HG02588 (cell line): ENCODE measurements around the gene LSAMP.
A peak's percentile ranks its signal among the peaks of the same experiment; 100 is the strongest.

ENCODE experiments used
- ATAC-seq: cut with Tn5 transposase; IDR thresholded peaks from one replicate; pipeline ENCODE4 v1.9.1; 2021; ENCODE audit warnings: mild to moderate bottlenecking, moderate library complexity; ENCODE audit not compliant: unreplicated experiment

LSAMP gene

GRCh38 chr3:116033516-116033915, 411.8 kb downstream of the LSAMP start:
- ATAC-seq = no peak

DNA sequence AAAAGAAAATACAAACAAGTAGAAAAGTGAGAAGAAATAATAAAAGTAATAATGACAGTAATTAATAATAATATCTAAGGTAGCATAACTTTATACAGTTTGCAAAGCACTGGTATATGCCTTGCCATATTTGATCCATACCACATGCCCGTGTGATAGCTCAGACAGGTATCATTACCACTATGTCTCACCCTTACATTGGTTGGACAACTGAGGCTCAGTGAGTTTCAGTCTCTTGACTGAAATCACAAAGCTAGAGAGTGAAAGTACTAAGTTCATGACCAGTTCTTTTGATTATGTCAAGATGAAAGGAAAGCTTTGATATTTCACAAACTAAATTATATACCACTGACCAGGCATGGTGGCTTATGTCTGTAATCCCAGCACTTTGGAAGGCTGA, 413.1 kb downstream of the LSAMP start:
- no peak for ATAC-seq

- no peak for ATAC-seq
These were observed 415.0 kb downstream of the LSAMP start for GRCh38 chr3:116030131-116030850.

DNA sequence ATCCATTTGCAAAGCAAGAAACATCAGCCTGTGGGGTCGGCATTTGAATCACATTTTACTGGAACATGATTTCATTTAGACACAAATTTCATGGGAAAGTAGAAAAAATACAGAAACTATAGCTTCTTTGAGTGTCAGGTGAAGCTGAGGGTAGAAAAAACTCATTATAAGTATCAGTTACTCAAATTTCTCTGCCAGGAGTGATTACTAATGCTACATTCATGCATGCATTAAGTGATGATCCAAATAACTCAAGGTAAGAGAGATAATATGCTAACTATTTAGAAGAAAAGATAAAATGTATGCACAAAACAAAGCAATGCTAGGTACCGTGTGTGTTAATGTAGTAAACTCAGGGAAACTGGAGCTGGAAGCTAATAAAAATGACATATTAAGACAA, 416.0 kb downstream of the LSAMP start:
- no peak for ATAC-seq

GRCh38 chr3:116028157-116028556, 417.1 kb downstream of the LSAMP start:
- ATAC-seq = no peak

- no peak for ATAC-seq
These were observed 424.3 kb downstream of the LSAMP start for GRCh38 chr3:116020989-116021388.

GRCh38 chr3:116020495-116020894, 424.8 kb downstream of the LSAMP start:
- ATAC-seq = peak; percentile 90

DNA sequence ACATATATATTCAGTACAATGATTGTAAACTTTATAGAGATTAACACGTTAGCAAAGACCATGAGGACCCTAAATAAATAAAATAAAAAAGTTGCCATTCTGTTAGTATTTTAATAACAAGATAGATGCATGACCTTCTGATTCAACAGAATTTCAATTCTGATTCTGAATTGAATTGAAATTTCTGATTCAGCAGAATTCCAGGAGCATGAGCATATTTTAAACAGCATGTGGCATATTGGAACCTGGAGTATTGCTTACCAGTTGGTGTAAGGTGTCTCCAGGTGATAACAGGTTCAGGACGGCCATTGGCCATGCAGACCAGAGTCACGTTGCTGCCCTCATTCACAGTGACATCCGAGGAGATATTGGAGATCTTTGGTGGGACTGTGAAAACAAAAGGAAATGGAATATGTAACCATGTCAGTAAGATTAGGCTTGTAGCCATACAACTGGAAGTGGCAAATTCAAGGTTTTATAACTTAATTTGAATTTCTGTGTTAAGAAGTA, 426.0 kb downstream of the LSAMP start:
- no peak for ATAC-seq

DNA sequence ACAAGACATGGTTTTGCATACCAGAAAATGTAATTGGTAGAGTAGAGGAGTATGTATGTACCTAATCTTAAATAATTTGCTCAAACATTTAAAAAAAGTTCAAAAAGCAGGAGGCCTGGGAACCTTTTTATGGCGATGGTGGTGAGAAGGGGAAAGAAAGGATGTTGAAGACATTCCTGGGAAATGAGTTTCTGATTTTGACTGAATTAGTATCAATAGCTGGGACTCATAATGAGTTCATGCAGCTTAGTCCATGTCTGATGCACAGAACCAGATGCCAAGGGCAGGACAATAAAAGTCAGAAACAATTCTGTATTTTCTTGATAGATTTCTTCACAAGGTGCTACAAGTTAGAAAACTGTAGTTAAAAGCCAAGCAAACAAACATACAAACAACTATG, 426.6 kb downstream of the LSAMP start:
- ATAC-seq = no peak

DNA sequence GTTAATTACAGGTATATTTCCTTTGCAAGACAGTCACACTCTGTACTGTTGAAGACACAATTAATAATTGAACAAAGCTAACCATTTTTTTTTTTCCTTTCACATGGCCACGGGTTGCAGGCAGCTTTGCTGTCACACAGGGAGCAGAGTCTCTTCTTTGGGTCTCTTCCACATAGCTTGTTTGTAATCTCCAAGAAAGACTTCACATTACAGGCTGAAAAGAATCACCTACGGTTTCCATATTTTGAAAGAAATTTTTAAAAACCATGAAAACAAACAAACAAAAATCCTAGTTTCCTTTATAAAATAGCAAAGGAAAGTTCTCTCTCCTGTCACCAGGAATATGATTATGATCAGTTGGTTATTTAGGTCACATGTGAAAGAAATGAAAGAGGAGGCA, 429.4 kb downstream of the LSAMP start:
- ATAC-seq = no peak

DNA sequence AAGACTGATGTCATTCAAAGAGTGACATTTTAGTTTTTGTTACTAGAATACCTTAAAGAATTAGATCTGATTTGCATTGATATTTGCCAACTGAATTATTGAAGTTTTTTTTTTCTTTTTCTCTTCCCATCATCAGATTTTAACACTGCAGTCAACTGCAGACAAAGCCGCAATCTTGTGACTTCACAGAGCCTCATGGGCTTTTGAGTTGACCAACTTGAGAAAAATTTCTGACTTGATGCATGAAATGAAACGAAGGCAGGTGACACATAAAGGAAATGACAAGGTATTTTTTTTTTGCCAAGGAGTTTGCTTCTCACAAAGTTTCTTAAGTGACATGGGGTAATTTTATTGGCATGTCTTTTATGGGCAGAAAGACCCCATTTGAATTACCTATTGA, 438.3 kb downstream of the LSAMP start:
- no peak for ATAC-seq

DNA sequence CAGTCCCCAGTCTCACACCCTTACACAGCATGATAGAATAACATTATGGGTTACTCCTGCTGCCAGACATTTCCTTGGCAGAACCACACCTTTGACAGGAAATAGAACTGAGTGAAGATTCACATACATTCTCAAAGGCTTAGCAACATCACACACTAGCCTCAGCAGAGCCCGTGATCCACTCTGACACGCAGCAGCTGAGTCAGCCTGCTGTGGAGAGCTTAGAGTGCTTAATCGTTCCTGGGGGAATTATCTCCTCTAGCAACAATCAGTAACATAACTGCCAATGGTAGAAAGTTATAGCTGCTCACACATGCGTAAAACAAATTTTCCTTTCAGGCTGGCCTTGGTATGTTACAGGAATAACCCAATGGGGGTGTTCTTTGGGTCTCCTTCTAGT, 439.9 kb downstream of the LSAMP start:
- ATAC-seq = no peak

- ATAC-seq = no peak
These were observed 443.1 kb downstream of the LSAMP start for GRCh38 chr3:116002235-116002634.

DNA sequence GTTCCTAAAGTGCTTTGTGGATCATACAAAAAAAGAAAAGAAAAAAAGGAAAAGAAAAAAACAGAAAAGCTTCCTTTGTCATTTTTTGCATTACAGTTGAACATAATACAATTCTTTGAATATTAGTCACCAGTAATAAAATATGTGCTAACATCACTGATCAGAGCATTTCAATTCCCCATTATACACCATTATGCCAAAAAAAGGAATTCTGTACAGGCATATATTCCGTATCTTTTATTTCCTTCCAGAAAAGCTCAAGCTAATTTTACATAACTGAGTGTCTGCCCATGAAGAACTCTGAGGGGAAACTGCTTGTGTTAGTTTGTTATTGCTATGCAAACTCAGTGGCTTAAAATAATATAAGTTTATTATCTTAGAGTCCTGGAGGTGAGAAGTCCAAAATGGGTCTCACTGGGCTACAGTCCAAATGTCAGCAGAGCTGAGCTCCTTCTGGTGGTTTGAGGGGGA, 444.1 kb downstream of the LSAMP start:
- ATAC-seq = no peak

DNA sequence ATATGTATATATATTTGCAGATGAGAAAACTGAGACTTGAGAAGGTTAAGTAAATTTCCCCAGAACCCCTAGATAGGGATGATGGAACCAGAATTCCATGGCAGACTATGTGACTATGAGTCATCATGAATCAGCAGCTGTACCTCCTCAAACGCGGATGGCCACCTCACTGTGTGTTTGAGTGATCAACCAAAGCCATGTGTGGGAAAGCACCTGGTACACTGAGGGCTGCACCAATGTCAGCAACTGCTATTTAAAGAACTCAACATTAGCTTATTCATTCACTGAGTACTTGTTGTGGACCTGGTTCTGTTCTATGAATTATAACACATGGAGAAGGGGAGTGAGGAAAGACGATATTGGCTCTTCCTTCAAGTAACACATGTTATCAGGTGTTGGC, 445.0 kb downstream of the LSAMP start:
- ATAC-seq = peak; percentile 88

DNA sequence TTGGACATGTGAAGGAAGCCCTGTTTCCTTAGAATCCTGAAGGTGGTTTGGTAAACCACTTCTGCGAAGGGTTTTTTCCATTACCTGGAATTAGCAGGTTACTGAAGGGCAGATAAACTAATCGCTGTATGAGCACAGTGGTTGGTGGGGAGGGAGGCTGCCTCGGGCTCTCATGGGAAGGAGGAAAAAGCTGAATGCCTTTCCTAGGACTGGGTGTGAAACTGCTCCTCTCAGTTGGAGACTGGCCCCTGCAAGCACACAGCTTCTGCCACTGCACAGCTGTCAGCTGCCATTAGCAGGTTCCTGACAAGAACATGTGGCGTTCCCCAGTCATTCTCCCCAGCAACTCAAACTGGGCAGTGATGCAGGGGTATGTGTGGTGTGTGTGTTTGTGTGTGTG, 445.7 kb downstream of the LSAMP start:
- no peak for ATAC-seq

DNA sequence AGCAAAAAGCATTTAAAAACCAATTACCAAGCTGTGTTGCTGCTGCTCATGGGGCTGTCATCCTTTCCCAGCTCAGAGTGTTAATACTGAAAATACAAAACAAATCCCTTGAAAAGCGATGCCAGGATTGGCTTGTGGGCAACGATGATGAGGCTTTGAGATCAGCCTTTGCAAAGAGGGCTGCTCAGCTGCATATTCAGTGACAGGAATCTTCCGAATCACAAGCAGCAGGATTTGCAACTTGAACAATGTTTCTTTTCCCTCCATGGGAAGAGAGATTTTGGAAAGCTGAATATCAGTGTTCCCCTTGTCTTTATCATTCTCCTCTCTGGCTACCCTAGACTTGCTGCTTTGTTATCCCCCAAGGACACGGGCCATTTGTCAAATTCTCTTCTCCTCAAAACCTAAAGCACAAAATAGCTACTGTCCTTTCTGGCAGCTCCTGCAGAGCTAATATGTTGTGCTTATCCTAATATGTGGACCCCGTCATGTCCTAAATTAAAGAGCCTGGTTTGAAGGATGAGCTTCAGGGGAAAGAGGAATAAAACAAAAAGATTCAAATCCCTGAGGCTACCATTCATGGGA, 446.2 kb downstream of the LSAMP start:
- no peak for ATAC-seq

DNA sequence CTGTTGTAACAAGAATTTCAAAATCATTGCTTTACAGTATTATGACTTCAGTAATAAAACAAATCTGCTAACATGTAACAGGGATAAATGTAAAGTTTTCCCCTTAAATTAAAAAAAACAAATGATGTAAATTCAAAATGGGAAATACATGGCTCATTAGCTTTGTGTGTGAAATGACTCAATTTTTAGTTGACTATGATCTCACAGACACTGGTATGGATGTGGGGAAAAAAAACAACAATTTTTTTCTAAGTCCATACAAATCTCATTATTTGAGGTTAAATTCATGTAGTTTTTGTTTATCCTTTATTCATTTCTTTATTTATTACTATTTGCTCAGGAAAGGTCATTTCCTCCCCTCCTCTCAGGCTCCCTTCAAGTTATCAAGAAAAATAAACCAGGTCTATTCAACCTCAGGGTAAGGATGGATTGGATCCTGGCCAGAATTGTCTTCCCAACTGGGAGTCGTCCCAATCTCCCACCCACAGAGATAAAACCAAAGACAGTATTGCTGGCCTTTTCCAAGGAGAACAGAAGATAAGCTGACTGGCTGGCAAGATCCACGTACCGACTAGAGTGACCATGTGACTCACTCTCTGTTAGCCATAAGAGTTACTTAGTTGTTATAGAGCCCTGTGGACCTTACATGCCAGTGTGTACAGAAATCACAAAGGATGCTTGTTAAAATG, 448.7 kb downstream of the LSAMP start:
- ATAC-seq = no peak

- ATAC-seq = no peak
These were observed 454.6 kb downstream of the LSAMP start for GRCh38 chr3:115990669-115991068.

DNA sequence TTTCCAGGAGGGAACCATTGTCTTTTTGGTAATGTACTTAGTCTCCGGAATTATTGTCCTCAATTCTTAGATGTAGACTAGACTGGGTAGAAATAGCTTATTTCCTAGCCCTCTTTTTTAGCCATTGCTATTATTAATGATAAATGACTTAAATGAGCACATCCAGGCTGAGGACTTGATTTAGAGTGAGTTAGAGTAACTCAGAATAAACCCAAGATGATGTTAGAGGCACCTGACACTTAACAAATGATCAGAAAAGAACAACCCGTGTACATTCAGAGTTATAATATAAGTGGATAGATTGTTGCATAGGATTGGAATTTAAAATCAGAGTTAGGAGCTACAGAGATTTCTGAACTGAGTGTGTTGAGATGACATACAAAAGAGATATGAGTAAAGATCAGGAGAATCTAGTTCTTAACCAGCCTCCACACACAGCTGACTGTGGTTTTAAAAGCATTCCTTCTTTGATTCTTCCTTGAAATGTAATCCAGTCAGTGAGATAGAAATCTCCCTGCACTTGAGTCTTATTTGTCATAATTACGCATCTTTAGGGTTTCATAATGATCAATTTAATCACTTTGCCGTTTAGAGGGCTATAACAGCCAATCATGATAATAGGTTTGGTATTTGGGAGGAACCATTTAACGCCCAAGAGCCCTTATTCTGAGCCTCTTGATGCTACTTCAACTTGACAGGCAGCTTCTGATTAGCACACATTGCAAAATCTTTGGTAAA, 455.4 kb downstream of the LSAMP start:
- no peak for ATAC-seq

- no peak for ATAC-seq
These were observed 458.6 kb downstream of the LSAMP start for GRCh38 chr3:115986555-115987207.
